LNCAP (cell line): ENCODE measurements around the gene C22orf23.

Source experiments
- TF ChIP-seq, protein P1 (sequence below): fragments of 450-650 bp; IDR thresholded peaks from 2 replicates; pipeline ENCODE4 v1.5.1; 2017; ENCODE audit warnings: mild to moderate bottlenecking

The C22orf23 gene

GRCh38 chr22:37922191-37922590, 31.2 kb downstream of the C22orf23 start:
- TF ChIP-seq, protein P1, sequence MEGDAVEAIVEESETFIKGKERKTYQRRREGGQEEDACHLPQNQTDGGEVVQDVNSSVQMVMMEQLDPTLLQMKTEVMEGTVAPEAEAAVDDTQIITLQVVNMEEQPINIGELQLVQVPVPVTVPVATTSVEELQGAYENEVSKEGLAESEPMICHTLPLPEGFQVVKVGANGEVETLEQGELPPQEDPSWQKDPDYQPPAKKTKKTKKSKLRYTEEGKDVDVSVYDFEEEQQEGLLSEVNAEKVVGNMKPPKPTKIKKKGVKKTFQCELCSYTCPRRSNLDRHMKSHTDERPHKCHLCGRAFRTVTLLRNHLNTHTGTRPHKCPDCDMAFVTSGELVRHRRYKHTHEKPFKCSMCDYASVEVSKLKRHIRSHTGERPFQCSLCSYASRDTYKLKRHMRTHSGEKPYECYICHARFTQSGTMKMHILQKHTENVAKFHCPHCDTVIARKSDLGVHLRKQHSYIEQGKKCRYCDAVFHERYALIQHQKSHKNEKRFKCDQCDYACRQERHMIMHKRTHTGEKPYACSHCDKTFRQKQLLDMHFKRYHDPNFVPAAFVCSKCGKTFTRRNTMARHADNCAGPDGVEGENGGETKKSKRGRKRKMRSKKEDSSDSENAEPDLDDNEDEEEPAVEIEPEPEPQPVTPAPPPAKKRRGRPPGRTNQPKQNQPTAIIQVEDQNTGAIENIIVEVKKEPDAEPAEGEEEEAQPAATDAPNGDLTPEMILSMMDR: no peak

DNA sequence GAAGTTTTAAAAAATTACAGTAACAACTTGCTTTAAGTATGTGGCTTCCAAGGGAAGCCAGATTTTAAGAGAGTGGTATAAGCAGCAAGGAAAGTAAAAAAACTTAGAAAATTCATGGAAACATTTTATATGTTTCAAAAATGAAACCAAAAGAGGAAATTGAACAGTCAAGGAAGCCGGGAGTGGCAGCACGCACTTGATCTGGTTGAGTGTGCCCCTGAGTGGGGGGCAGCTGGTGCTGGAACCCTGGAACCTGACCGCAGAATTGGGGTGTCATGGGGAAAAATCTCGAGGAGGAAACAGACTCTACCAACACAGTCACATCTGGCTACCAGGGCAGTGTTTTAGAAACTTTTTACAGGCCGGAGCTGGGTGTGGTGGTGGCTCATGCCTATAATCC, 33.3 kb downstream of the C22orf23 start:
- TF ChIP-seq, protein P1: no peak

- TF ChIP-seq, protein P1: no peak
Measured at GRCh38 chr22:37918580-37919270, 34.7 kb downstream of the C22orf23 start.

GRCh38 chr22:37917874-37918548, 35.4 kb downstream of the C22orf23 start:
- TF ChIP-seq, protein P1: no peak

- TF ChIP-seq, protein P1: no peak
Measured at GRCh38 chr22:37916311-37916710, 37.1 kb downstream of the C22orf23 start.

DNA sequence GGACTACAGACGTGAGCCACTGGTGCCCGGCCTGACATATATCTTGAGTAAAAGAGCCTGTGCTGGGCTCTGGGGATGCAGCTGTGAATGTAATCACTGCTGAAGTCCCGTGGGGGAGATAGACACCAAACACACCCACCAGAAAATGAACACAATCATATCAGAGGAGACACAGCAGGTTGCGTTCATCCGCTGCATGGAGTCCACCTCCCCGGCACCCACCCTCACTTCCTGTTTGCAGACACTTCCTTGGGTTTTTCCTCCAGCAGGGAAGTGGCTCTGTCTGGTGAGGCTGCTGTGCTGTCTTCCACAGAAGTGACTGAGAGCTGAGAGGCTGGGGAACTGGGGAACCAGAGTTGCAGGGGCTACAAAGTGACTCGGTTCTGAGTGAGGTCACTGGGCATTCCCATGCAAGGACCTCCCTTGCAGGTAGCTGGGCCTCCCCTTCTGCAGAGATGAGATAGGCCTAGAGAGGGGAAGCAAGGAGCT, 40.1 kb downstream of the C22orf23 start:
- TF ChIP-seq, protein P1: no peak

GRCh38 chr22:37912171-37912570, 41.2 kb downstream of the C22orf23 start:
- TF ChIP-seq, protein P1: no peak
